GM18861 (cell line): ENCODE data around the gene AATF.

Experiments
- ATAC-seq: cut with Tn5 transposase; IDR thresholded peaks from one replicate; pipeline ENCODE4 v1.9.1; 2021; ENCODE audit not compliant: unreplicated experiment

Gene AATF

GRCh38 chr17:36941265-36942010 is 7.3 kb upstream of the AATF start:
- no peak for ATAC-seq

- ATAC-seq, result no peak
These were observed 6.6 kb upstream of the AATF start for GRCh38 chr17:36942019-36942599.

- ATAC-seq, result no peak
These were observed 6.1 kb upstream of the AATF start for GRCh38 chr17:36942631-36943125.

- ATAC-seq, result no peak
These were observed 5.2 kb upstream of the AATF start for GRCh38 chr17:36943250-36944191.

- no peak for ATAC-seq
These were observed 4.2 kb upstream of the AATF start for GRCh38 chr17:36944553-36944952.

GRCh38 chr17:36945140-36945539 is 3.6 kb upstream of the AATF start:
- no peak for ATAC-seq

GRCh38 chr17:36945959-36946725 is 2.6 kb upstream of the AATF start:
- ATAC-seq, result no peak

- no peak for ATAC-seq
These were observed 2.0 kb upstream of the AATF start for GRCh38 chr17:36946726-36947091.

GRCh38 chr17:36947922-36948716 is 635 bp upstream of the AATF start:
- no peak for ATAC-seq

- ATAC-seq, result peak; percentile 16
These were observed 740 bp downstream of the AATF start for GRCh38 chr17:36949461-36949927.

GRCh38 chr17:36950027-36950426 is 1.3 kb downstream of the AATF start:
- no peak for ATAC-seq

- ATAC-seq, result no peak
These were observed 2.5 kb downstream of the AATF start for GRCh38 chr17:36951084-36951789.

GRCh38 chr17:36971508-36971907 is 22.8 kb downstream of the AATF start:
- ATAC-seq, result no peak

- ATAC-seq, result no peak
These were observed 23.5 kb downstream of the AATF start for GRCh38 chr17:36972186-36972700.

- no peak for ATAC-seq
These were observed 24.2 kb downstream of the AATF start for GRCh38 chr17:36972905-36973304.

- ATAC-seq, result no peak
These were observed 27.3 kb downstream of the AATF start for GRCh38 chr17:36975922-36976515.

- no peak for ATAC-seq
These were observed 28.3 kb downstream of the AATF start for GRCh38 chr17:36977066-36977465.

GRCh38 chr17:36977568-36977967 is 28.8 kb downstream of the AATF start:
- ATAC-seq, result no peak
